SH-SY5Y (cell line): ENCODE results near the gene SPRR3.

Source experiments
- GATA2 ChIP-seq: IDR thresholded peaks from 2 replicates; pipeline ENCODE4 v1.6.1; 2011; ENCODE audit warnings: mild to moderate bottlenecking, low read depth, low read length
- GATA3 ChIP-seq: IDR thresholded peaks from 2 replicates; pipeline ENCODE4 v1.6.1; 2011; ENCODE audit warnings: low read depth, mild to moderate bottlenecking, low read length, moderate library complexity

The SPRR3 gene

DNA sequence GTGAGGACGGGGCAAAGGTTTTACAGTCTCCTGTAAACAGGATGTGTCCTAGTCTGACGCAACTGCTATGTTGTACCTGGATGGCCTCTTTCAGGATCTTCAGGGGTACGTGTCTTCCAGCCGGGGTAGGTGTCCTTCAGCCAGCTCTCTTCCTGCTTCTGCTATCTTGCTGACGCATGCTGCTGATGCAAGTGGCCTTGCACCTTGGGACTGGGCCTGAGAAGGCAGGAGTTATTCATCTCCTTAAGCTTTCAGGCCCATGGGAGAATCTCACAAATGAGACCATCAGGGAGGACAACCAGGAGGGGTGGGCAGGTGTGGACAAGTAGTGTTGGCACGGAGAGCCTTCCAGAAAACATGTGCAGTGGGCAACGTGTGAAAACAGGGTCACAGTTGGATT, 21.6 kb downstream of the SPRR3 start:
- no peak for TF ChIP-seq GATA3
- TF ChIP-seq GATA2, result no peak

- TF ChIP-seq GATA2, result no peak
- TF ChIP-seq GATA3, result no peak
These were observed 22.9 kb downstream of the SPRR3 start for GRCh38 chr1:153024413-153024812.

- TF ChIP-seq GATA2 (no peak), GATA3 (no peak)
These were observed 24.2 kb downstream of the SPRR3 start for GRCh38 chr1:153025797-153026196.

DNA sequence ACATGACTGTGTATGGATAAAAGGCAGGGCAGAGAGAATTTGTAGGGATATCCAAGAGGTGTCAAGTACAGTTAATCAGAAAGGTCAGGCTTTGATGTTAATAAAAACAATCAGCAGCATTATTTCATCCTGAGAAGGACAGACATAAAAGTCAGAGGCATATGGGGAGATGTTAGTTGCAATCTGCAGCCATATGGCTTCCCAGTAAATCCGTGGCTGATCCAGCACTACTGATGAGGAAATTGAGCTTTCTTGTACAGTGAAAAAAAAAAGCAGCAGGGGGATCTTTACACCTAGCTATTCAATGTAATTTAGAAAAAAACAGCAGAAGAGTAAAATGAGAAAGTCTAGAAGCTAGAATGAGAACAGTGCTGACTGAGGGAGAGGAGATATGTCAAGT, 27.2 kb downstream of the SPRR3 start:
- TF ChIP-seq GATA3, result no peak
- TF ChIP-seq GATA2, result no peak

DNA sequence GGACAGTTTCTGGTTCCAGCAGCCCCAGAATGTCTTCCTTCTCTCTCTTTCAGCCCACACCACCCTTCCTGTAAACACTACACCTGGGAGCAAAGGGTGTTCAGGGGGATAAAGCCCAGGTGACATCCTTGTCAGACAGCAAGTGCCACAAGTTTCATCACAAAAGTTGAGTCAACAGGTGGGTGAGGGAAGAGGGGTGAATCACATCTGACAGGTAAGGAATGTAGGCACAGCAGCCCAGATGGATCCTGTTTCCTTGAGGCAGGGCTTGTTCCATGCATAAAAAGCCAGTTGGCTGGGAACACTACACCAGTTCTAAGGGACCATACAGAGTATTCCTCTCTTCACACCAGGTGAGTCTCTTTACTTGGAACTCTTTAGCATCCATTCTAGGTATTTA, 29.3 kb downstream of the SPRR3 start, which contains the start of gene SPRR1B:
Gene SPRR1B, plus strand, starts transcription at position 309 of the 400 bp plus-strand sequence. CDS start 1,143 bp downstream, outside the sequence.
- no peak for TF ChIP-seq GATA2
- TF ChIP-seq GATA3, result no peak

DNA sequence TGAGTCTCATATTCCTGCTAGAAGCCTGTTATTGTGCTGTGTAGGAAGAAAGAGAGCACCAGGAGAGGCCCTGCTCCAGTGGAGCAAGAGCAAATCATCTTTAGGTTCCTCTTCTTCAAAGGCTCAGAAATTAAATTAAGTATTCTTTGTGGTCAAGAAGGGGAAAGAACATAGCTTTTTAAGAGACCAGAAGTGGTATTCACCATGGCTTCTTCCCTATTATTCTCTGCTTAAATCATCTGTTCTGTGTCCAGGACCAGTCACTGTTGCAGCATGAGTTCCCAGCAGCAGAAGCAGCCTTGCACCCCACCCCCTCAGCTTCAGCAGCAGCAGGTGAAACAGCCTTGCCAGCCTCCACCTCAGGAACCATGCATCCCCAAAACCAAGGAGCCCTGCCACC, 30.5 kb downstream of the SPRR3 start:
- TF ChIP-seq GATA3, result no peak
- no peak for TF ChIP-seq GATA2

DNA sequence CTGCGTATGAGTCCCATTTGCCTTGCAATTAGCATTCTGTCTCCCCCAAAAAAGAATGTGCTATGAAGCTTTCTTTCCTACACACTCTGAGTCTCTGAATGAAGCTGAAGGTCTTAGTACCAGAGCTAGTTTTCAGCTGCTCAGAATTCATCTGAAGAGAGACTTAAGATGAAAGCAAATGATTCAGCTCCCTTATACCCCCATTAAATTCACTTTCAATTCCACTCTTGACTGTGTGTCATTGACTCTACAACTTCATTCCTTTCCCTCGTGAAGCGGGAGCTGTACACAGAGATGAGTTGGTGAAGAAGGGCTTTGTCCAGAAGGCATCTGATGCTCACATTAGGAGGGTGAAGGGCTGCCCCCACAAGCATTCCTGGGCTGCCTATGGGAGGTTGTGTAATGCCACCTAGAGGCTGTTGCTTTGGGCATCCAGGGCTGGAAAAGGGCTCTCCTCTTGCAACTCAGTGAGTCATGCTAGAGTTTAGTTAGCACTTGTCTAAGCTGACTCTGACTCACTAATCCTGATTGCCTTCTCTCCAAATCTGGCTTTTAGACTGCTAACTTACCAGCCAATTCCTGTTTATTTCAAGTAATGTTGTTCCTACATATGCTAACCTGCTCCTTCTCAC, 31.2 kb downstream of the SPRR3 start:
- TF ChIP-seq GATA3, result no peak
- no peak for TF ChIP-seq GATA2

DNA sequence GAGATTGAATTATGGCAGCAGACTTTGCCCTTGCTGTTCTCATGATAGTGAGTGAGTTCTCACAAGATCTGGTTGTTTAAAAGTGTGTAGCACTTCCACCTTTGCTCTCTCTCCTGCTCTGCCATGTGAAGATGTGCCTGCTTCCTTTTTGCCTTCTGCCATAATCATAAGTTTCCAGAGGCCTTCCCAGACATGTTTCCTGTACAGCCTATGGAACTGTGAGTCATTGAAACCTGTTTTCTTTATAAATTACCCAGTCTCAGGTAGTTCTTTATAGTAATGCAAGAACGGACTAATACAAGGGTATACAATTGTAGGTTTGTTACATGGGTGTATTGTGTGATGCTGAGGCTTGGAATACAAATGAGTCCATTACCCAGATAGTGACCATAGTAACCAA, 33.7 kb downstream of the SPRR3 start:
- TF ChIP-seq GATA2 (no peak), GATA3 (no peak)

DNA sequence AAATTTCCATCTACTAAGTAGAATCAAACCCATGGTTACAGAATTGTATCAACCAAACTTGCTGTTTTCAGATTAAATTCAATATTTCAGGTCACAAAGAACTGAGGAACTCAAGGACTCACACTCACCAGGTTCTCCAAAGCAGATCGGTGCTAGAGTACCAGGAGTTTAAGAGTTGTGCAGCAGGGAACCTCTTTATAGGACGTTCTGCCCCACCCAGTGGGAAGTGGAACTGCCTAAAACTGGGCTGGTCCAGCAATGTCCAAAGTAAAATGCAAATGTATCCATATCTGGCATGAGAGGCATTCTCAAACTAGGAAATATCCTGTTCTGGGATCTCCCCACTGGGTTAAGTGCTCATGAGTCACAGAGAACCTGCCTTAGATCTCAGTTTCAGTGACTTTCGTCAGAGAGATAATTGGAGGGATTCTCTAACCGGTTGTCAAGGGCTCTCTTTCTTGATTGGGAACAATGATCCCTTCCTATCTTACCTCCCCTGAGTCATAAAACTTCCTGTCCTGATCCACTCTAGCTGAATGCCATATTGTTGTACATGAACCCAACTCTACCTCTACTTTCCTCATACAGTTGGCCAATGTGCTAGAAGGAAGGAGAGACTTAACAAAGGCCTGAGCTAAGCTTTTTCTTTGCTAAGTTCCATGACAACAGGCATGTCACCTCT, 39.5 kb downstream of the SPRR3 start, which contains the start of gene SPRR2D:
Gene SPRR2D, minus strand, starts transcription at position 171 of the 682 bp plus-strand sequence. CDS start 774 bp downstream, outside the sequence.
- TF ChIP-seq GATA2, result no peak
- TF ChIP-seq GATA3, result no peak

DNA sequence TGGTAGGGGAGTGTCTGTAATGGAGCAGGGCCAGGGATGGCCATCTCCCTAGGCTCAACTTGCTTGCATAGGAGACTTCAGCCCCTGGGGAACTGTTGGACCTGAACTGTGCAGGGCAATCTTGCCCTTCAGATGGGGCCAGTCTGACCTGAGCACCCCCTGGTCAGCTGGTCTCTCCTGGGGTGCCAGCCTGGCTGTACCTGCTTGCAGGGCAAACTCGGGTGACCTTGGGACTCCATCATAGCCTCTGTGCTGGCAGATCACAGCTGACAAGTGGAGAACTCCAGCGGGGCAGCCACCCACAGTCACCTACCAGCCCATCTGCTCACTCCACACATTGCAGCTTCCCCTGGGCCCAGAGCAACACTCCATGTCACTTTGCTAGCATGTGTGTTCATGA, 47.7 kb downstream of the SPRR3 start:
- TF ChIP-seq GATA3, result no peak
- no peak for TF ChIP-seq GATA2
